Activated CD8-positive, alpha-beta memory T cell treated with anti-CD3 and anti-CD28 coated beads for 4 hours (primary cell): ENCODE results near the gene KRTAP19-4.
"Not testable (repeated sequence)": the region's sequence is repeated elsewhere in the genome, so short reads cannot be mapped to it uniquely, and the experiment has no call there.

ENCODE experiments used
- DNase-seq, 2 donors: peaks; one replicate each; pipeline ENCODE4 v3.0.0-alpha.2; 2020; ENCODE audit warnings: low read depth in 2 of 2

Gene KRTAP19-4

GRCh38 chr21:30497065-30497464 lies at the start of gene KRTAP19-4:
KRTAP19-4 (minus strand) TSS chr21:30497165; CDS start chr21:30497110, 55 bp downstream.
- DNase-seq, result no peak

GRCh38 chr21:30541764-30542163 lies 44.8 kb upstream of the KRTAP19-4 start, which contains the start of gene KRTAP19-6:
KRTAP19-6 (minus strand) TSS chr21:30541864; CDS start chr21:30541833, 31 bp downstream.
- DNase-seq, result no peak

- no peak for DNase-seq
Observed at GRCh38 chr21:30518876-30519275, 21.9 kb upstream of the KRTAP19-4 start.

- no peak for DNase-seq
Observed at GRCh38 chr21:30515681-30516080, 18.7 kb upstream of the KRTAP19-4 start.

GRCh38 chr21:30505621-30506205 lies 8.7 kb upstream of the KRTAP19-4 start:
- not testable (repeated sequence) for DNase-seq

- DNase-seq, result no peak
Observed at GRCh38 chr21:30502041-30502440, 5.1 kb upstream of the KRTAP19-4 start, which contains the start of gene KRTAP19-5. KRTAP19-5 (minus strand) TSS chr21:30502141; CDS start chr21:30502090, 51 bp downstream.

GRCh38 chr21:30491963-30492428 lies 5.0 kb downstream of the KRTAP19-4 start, which contains the start of gene KRTAP19-3:
KRTAP19-3 (minus strand) TSS chr21:30492013; CDS start chr21:30491957, 56 bp downstream.
- DNase-seq, result no peak

- no peak for DNase-seq
Observed at GRCh38 chr21:30487336-30487735, 9.6 kb downstream of the KRTAP19-4 start, which contains the start of gene KRTAP19-2. KRTAP19-2 (minus strand) TSS chr21:30487436; CDS start chr21:30487348, 88 bp downstream.

GRCh38 chr21:30486180-30486579 lies 10.8 kb downstream of the KRTAP19-4 start:
- DNase-seq, result no peak

GRCh38 chr21:30482130-30482529 lies 14.8 kb downstream of the KRTAP19-4 start:
- no peak for DNase-seq

GRCh38 chr21:30480145-30480544 lies 16.8 kb downstream of the KRTAP19-4 start, which contains the start of gene KRTAP19-1:
KRTAP19-1 (minus strand) TSS chr21:30480367; CDS start chr21:30480317, 50 bp downstream.
- no peak for DNase-seq

- no peak for DNase-seq
Observed at GRCh38 chr21:30479259-30479658, 17.7 kb downstream of the KRTAP19-4 start.

GRCh38 chr21:30478004-30478403 lies 19.0 kb downstream of the KRTAP19-4 start:
- no peak for DNase-seq

GRCh38 chr21:30468900-30469714 lies 27.9 kb downstream of the KRTAP19-4 start:
- no peak for DNase-seq

GRCh38 chr21:30463713-30464112 lies 33.3 kb downstream of the KRTAP19-4 start:
- no peak for DNase-seq

- DNase-seq, result no peak
Observed at GRCh38 chr21:30448514-30448913, 48.5 kb downstream of the KRTAP19-4 start.

GRCh38 chr21:30447056-30447455 lies 49.9 kb downstream of the KRTAP19-4 start:
- no peak for DNase-seq
